HG03175 (cell line): Measurements from ENCODE around the gene FADS2.

Experiments
- ATAC-seq: cut with Tn5 transposase; IDR thresholded peaks from one replicate; pipeline ENCODE4 v1.9.1; 2021; ENCODE audit warnings: mild to moderate bottlenecking, moderate library complexity; ENCODE audit not compliant: unreplicated experiment

Gene FADS2

DNA sequence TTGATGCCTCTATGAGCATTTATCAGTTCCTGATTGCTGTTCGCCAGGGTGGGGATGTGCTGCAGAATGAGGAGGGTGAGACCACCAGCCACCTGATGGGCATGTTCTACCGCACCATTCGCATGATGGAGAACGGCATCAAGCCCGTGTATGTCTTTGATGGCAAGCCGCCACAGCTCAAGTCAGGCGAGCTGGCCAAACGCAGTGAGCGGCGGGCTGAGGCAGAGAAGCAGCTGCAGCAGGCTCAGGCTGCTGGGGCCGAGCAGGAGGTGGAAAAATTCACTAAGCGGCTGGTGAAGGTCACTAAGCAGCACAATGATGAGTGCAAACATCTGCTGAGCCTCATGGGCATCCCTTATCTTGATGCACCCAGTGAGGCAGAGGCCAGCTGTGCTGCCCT lies 32.6 kb upstream of the FADS2 start:
- ATAC-seq = no peak

GRCh38 chr11:61795876-61796526 lies 32.1 kb upstream of the FADS2 start:
- ATAC-seq = no peak

GRCh38 chr11:61797263-61797944 lies 30.7 kb upstream of the FADS2 start:
- ATAC-seq = no peak

DNA sequence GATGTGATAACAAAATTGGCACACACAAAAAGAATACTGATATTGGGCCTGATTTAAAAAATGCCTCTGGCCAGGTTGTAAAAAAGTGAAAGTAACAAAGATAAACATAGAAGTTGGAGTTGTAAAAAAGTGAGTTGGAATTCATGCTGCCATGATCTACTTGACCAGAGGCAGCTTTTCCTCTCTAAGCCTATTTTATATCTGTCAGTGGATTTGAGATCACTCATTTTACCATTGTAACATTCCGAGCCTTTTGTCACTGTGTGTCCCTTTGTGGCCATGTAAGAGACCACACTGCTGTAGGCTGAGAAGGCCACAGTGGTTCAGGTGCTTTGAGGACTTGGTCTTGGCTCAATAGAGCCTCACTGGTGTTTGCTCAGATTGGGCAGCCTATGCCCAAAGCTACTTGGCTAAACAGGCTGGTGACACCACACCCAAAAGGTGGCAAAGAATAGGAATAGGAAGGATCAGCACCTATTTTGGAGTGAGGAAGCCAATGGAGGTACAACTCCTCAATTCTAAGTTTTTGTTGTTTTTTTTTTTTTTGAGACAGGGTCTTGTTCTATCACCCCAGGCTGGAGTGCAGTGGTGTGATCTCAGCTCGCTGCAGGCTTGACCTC lies 28.3 kb upstream of the FADS2 start:
- ATAC-seq = no peak

DNA sequence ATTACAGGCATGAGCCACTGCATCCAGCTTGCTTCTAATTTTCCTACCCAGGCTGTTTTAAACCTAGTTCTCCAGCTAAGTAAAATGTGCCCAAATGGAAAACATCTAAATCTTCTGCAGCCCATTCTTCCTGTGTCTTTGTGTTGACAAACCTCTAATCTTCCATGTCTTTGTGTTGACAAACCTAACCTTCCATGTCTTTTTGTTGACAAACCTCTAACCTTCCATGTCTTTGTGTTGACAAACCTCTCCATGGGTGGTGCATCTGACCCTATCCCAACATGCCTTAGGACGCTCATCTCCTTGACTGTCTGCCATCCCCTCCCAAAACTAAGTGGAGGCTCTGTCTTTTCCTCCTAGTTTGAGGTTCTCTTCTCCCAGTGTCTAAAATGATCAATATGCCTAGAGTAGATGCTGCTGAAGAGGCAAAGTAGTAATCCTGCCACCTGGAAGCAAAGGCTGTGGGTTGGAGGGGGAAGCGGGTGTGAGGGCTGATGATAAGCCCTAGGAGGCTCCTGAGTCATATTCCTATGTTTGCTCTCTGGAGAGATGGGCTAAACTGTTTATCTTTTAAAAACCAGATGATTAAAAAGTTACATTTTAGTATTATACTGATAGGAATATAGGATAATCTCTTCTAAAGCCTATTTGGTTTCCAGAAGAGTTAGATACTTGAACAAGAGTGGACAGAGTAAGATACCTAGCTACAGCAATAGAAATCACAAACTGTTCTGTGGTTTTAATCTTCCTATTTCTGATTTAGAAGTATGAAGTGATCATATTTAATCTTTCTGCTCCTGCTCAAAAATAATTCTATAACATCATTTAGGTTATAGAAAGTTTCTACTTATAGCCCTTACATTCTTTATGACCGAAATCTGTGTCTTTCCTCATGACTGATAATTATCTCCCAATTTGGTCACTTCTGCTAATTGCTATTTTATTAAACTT lies 27.5 kb upstream of the FADS2 start:
- ATAC-seq = no peak

DNA sequence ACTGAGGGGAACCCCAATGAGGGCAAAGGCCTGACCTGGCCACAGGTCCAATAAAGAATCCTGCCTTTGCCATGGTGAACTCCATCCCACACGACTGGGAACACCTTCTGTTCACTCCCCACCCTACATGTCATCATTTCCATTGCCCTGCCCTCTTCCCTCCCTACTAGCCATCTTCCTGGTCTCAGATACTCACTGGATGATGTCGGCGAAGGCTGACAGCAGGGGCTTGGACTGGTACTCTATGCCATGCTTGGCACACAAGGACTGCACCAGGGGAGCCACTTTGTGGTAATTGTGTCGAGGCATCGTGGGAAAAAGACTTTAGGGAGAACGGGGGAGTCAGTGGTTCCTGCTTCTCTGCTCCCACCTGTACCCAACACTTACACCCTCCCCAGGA lies 25.5 kb upstream of the FADS2 start:
- no peak for ATAC-seq

DNA sequence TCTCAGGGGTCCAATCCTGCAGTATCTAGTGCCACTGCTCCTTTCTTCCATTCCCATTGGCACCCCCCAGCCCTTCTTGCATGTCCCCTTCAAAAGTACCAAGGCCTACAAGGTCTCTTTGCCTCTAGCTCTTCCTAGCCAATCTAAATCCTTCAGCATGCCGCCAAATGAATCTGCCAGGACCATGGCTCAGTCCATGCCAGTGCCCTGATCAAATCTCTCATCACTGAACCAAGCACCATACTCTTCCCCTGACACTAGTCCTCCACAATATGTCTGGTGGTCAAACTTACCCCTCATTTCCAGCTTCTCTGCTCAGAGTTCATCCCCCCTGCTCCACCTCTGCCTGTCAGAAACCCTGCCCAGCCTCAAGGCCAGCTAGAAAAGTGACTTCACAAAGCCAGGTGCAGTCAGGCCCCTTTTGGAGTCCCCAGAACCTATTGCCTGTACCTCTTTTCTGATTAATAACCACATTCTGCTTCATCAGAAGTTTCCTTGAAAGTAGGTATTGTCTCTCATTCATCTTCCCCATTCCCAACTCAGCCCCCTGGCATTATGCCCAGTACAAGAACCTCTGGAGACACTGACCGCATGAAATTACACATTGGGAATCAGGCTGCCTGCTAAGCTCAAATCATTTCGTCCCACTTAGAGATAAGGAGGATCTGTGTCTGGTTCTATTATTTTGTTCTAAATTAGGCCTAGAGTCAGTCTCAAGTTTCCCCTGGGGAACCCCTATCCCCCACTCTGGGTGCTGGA lies 24.0 kb upstream of the FADS2 start:
- ATAC-seq = no peak

- no peak for ATAC-seq
Observed at GRCh38 chr11:61805146-61805545, 23.0 kb upstream of the FADS2 start.

DNA sequence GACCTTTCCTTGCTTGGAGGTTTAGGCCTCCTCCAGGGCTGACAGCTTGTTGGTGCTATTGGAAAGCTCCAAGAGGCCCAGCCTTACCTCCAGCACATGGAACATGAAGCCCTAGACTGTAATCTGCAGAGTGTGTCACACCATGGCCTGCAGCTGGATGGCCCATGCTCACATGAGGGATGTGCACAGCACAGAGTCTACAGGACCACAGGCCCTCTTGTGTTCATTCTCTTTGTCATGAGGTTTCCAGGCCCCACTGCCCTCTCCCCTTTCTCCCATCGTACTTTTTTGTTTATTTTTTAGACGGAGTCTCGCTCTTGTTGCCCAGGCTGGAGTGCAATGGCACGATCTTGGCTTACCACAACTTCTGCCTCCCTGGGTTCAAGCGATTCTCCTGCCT lies 21.3 kb upstream of the FADS2 start:
- no peak for ATAC-seq

- ATAC-seq = no peak
Observed at GRCh38 chr11:61810671-61811175, 17.4 kb upstream of the FADS2 start.

- no peak for ATAC-seq
Observed at GRCh38 chr11:61811831-61812230, 16.3 kb upstream of the FADS2 start.

GRCh38 chr11:61812736-61813411 lies 15.2 kb upstream of the FADS2 start:
- ATAC-seq = no peak

GRCh38 chr11:61814247-61814957 lies 13.7 kb upstream of the FADS2 start:
- ATAC-seq = no peak

DNA sequence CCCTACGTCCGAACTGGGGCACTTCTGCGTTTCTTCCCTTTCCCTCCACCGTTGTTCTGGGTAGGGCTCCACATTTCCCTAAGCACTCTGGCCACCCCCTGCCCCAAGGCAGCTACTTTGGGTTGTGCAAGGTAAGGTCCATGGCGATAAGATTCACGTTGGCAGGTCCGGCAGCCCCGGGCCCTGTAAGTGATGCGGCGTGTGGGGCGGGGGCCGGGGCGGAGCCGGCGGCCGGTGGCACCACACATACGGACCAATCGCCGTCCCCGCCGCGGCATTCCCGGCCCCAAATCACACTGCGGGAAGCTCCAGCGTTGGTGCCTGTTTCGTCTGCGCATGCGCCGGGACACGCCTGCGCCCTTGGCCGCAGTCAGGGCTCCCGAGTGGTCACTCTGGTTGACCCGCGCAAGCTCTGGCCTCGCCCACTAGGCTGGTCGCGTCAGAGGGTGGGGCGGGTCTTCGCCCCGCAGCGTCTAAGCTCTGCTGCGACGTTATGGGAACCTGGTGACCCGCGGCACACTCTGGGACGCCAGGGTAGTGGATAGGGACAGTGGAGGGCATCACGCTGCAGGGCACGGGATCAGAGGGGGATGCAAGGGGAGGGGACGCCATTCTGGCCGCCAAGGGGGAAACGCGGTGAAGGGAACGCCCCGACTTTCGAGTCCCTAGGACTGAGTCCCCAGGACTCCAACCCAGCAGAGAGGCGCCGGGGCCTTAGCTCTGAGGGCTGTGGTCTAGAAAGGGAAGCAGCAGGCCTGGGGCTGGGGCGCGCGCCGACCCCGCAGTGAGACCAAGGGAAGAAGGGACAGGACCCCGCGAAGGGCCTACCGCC lies 12.9 kb upstream of the FADS2 start:
- peak; percentile 47 for ATAC-seq

DNA sequence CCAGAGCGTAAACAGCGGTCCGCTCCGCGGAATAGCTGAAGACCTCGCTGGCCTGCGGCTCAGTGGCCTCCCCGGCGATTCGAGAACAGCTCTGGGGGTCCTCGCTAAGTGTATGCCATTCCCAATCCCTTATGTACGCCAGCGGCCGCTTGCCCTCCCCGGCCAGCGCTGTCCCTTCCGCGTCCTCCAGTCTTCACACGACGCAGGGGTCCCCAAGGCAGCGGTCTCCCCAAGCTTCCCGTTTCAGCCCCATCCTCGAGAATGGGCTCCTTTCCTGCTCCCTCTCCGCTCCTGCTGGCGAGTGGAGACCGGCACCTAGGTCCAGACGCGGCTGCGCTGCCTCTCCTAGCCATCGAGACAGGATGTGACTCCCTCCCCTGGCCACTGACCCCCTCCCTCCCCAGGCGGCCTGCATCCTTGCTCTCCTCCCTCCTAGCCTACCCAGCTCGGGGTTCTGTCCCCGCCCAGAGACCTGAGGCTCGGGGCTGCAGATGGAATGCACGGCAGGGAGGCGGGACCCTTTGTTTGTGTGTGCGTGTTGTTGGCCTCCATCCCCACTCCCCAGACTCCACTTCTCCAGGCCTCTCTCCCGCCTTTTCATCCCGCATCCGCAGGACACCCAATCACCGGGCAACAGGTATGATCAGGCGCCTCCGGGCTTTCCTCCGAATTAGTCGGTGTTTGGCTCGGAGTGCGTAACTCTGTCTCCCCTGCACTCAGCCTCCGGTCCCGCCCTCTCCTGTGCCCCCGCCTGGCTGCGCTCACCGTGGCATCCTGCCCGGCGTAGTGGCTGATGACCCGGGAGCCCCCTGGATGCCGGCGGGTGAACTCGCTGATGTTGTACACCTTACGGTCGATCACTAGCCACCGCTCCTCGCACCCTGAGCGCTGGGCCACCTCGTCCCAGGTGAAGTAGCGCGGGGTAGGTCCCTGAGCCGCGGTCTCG lies 12.0 kb upstream of the FADS2 start:
- ATAC-seq = peak; percentile 36

DNA sequence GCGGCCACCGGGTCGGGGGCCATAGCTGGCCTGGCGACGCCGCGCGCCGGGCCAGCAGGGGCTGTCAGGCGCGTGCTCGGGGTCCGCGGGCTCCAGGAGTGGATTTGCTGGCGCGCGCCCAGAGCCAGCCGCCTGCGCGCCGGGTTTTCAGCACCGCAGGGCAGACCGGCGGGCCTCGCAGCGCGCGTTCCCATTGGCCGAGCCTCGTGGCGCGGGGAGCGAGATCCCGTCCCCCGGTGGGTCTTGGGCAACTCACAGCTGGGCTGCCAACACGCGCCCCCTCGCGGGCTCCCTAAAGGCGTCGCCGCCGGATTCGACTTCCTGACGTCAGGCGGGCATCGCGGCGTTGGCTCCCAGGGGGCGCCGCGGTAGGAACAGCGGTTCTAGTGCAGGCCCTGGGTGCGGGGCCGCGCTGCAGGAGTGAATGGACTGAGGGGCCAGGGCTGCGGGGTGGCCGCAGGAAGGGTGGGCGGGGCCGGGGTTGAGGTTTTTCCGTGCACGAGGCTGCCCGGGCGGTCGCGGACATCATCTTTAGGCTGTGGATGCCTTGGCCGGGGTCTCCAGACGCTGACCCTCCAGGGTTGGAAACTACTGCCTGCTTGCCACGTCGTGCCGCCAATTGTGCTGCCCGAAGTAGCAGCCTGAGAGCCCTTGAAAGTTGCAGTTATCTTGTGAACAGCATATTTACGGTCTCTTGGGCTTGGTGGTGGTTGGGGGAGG lies 11.2 kb upstream of the FADS2 start, which contains the start of gene FADS1:
Gene FADS1 (minus strand): TSS at position 268 of the 720 bp plus-strand sequence. CDS start 74 bp downstream, at position 194.
- peak; percentile 52 for ATAC-seq
